ENCODE results near the gene LRRFIP1.

DNA sequence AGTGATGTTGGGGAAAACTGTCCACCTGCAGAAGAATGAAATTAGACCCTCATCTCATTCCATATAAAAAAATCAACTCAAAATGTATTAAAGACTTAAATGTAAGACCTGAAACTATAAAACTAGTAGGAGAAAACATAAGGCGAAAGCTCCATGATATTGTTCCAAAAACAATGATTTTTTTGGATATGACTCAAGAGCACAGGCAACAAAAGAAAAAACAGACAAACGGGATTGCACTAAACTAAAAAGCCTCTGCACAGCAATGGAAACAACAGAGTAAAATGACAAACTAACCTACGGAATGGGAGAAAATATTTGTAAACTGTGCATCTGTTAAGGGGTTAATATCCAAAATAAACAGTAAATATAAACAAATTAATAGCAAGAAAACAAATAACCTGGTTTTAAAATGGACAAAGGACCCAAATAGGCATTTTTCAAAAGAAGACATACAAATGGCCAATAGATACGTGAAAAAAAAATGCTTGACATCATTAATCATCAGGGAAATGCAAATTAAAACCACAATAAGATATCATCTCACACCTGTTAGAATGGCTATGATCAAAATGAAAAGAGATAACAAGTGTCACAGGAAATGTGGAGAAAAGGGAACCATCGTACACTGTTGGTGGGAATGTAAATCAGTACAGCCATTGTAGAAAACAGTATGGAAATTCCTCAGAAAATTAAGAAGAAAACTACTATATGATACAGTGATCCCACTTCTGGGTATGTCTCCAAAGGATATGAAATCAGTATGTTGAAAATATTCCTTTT, 26.6 kb downstream of the LRRFIP1 start:
- TF ChIP-seq, protein P1, sequence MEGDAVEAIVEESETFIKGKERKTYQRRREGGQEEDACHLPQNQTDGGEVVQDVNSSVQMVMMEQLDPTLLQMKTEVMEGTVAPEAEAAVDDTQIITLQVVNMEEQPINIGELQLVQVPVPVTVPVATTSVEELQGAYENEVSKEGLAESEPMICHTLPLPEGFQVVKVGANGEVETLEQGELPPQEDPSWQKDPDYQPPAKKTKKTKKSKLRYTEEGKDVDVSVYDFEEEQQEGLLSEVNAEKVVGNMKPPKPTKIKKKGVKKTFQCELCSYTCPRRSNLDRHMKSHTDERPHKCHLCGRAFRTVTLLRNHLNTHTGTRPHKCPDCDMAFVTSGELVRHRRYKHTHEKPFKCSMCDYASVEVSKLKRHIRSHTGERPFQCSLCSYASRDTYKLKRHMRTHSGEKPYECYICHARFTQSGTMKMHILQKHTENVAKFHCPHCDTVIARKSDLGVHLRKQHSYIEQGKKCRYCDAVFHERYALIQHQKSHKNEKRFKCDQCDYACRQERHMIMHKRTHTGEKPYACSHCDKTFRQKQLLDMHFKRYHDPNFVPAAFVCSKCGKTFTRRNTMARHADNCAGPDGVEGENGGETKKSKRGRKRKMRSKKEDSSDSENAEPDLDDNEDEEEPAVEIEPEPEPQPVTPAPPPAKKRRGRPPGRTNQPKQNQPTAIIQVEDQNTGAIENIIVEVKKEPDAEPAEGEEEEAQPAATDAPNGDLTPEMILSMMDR (IDR thresholded peaks at IDR 0.05; ENCODE audit: borderline replicate concordance, extremely low read depth, low read length, poor library complexity, severe bottlenecking) = no peak
- no peak for TF ChIP-seq EZH2 (IDR thresholded peaks at IDR 0.05; ENCODE audit: borderline replicate concordance, low read depth, low read length, severe bottlenecking)
